KMS-11 (cell line): ENCODE measurements around the gene PACS1.

ENCODE experiments used
- H2AFZ ChIP-seq: fragments of 200-600 bp; sonication (generic); 2 replicates; pipeline ENCODE4 v1.6.1; 2016; ENCODE audit warnings: antibody characterized with exemption, mixed run types, low read depth
- H3K27ac ChIP-seq: fragments of 200-600 bp; sonication (generic); 2 replicates; pipeline ENCODE4 v1.6.1; 2016; ENCODE audit warnings: mild to moderate bottlenecking, mixed run types
- H3K27me3 ChIP-seq: fragments of 200-600 bp; sonication (generic); 2 replicates; pipeline ENCODE4 v1.6.1; 2017; ENCODE audit warnings: mild to moderate bottlenecking, low read depth, mixed run types, moderate library complexity; ENCODE audit not compliant: insufficient read depth
- H3K36me3 ChIP-seq: fragments of 200-600 bp; sonication (generic); 2 replicates; pipeline ENCODE4 v1.6.1; 2017; ENCODE audit warnings: mild to moderate bottlenecking, mixed run types; ENCODE audit not compliant: insufficient read depth
- H3K4me1 ChIP-seq: fragments of 200-600 bp; sonication (generic); 2 replicates; pipeline ENCODE4 v1.6.1; 2016; ENCODE audit warnings: mild to moderate bottlenecking, low read depth, mixed run types; ENCODE audit not compliant: poor library complexity, severe bottlenecking
- H3K4me2 ChIP-seq: fragments of 200-600 bp; sonication (generic); 2 replicates; pipeline ENCODE4 v1.7.0; 2016; ENCODE audit warnings: mild to moderate bottlenecking, mixed run types
- H3K4me3 ChIP-seq: fragments of 200-600 bp; sonication (generic); IDR thresholded peaks from 2 replicates; pipeline ENCODE4 v1.6.1; 2017; ENCODE audit warnings: low read depth, low read length, mixed read lengths; ENCODE audit not compliant: insufficient read depth
- H3K79me2 ChIP-seq: fragments of 200-600 bp; sonication (generic); 2 replicates; pipeline ENCODE4 v1.6.1; 2016; ENCODE audit warnings: low read depth, mixed run types; ENCODE audit not compliant: insufficient read depth
- H3K9ac ChIP-seq: fragments of 200-600 bp; sonication (generic); 2 replicates; pipeline ENCODE4 v1.6.1; 2016; ENCODE audit warnings: mild to moderate bottlenecking, mixed run types
- H4K20me1 ChIP-seq: fragments of 200-600 bp; sonication (generic); 2 replicates; pipeline ENCODE4 v1.6.1; 2016; ENCODE audit warnings: mild to moderate bottlenecking, mixed run types; ENCODE audit not compliant: insufficient read depth
- TF ChIP-seq, protein P1 (sequence below): fragments of 200-600 bp; sonication (generic); conservative IDR thresholded peaks from 2 replicates; pipeline ENCODE4 v1.6.1; 2017; ENCODE audit warnings: low read depth, mild to moderate bottlenecking, antibody characterized with exemption, low read length, moderate library complexity, mixed read lengths

The PACS1 gene

GRCh38 chr11:66159324-66159984 lies 89.4 kb downstream of the PACS1 start:
- H3K27ac ChIP-seq: no peak overlapping the region
- no peak overlapping the region for H3K9ac ChIP-seq
- H3K4me3 ChIP-seq: no peak overlapping the region
- peaks cover 8% of the 10 kb centered on the region; the same call in 1 of the 2 replicates for H3K79me2 ChIP-seq
- peaks cover 81% of the 10 kb centered on the region for H3K4me1 ChIP-seq
- TF ChIP-seq, protein P1, sequence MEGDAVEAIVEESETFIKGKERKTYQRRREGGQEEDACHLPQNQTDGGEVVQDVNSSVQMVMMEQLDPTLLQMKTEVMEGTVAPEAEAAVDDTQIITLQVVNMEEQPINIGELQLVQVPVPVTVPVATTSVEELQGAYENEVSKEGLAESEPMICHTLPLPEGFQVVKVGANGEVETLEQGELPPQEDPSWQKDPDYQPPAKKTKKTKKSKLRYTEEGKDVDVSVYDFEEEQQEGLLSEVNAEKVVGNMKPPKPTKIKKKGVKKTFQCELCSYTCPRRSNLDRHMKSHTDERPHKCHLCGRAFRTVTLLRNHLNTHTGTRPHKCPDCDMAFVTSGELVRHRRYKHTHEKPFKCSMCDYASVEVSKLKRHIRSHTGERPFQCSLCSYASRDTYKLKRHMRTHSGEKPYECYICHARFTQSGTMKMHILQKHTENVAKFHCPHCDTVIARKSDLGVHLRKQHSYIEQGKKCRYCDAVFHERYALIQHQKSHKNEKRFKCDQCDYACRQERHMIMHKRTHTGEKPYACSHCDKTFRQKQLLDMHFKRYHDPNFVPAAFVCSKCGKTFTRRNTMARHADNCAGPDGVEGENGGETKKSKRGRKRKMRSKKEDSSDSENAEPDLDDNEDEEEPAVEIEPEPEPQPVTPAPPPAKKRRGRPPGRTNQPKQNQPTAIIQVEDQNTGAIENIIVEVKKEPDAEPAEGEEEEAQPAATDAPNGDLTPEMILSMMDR: no peak
- no peak overlapping the region for H2AFZ ChIP-seq
- peak overlapping the region; percentile 46 for H3K4me2 ChIP-seq
- no peaks in the 10 kb centered on the region for H3K36me3 ChIP-seq
- H3K27me3 ChIP-seq: no peaks in the 10 kb centered on the region
- no peaks in the 10 kb centered on the region for H4K20me1 ChIP-seq

DNA sequence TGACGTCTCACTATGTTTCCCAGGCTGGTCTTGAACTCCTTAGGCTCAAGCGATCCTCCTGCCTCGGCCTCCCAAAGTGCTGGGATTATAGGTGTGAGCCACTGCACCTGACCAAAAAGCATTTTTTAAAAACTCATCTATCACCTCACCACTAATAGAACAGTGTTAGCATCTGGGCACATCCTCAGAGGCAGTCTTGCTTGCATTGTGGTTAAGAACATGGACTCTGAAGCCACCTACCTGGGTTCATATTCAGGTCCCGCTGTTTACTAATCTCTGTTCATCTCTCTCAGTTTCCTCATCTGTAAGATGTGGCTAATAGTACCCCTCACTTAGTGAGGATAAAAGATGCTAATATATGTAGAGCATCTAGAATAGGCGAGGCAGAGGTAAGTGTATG lies 90.6 kb downstream of the PACS1 start:
- peak overlapping the region; percentile 46; the same call in 1 of the 2 replicates for H3K4me2 ChIP-seq
- no peaks in the 10 kb centered on the region for H4K20me1 ChIP-seq
- peaks cover 76% of the 10 kb centered on the region for H3K4me1 ChIP-seq
- H3K9ac ChIP-seq: peak overlapping the region; percentile 6; the same call in 1 of the 2 replicates
- H2AFZ ChIP-seq: no peak overlapping the region
- H3K27me3 ChIP-seq: no peaks in the 10 kb centered on the region
- H3K4me3 ChIP-seq: no peak overlapping the region
- no peaks in the 10 kb centered on the region for H3K36me3 ChIP-seq
- TF ChIP-seq, protein P1: no peak
- H3K79me2 ChIP-seq: peaks cover 8% of the 10 kb centered on the region; the same call in 1 of the 2 replicates
- H3K27ac ChIP-seq: peak overlapping the region; percentile 55; the same call in 1 of the 2 replicates

- H3K27ac ChIP-seq: peak overlapping the region; percentile 36; the same call in 1 of the 2 replicates
- no peak overlapping the region for H3K4me3 ChIP-seq
- H4K20me1 ChIP-seq: no peaks in the 10 kb centered on the region
- no peak overlapping the region for H2AFZ ChIP-seq
- H3K4me1 ChIP-seq: peaks cover 51% of the 10 kb centered on the region
- no peaks in the 10 kb centered on the region for H3K36me3 ChIP-seq
- TF ChIP-seq, protein P1: no peak
- H3K4me2 ChIP-seq: peak overlapping the region; percentile 53
- no peaks in the 10 kb centered on the region; the same call in 1 of the 2 replicates for H3K79me2 ChIP-seq
- H3K9ac ChIP-seq: no peak overlapping the region
- no peaks in the 10 kb centered on the region for H3K27me3 ChIP-seq
Observed at GRCh38 chr11:66168289-66168688, 98.2 kb downstream of the PACS1 start.

- no peak overlapping the region for H3K27ac ChIP-seq
- H3K4me1 ChIP-seq: peaks cover 34% of the 10 kb centered on the region
- TF ChIP-seq, protein P1: no peak
- H3K9ac ChIP-seq: no peak overlapping the region
- no peak overlapping the region for H3K4me2 ChIP-seq
- H3K4me3 ChIP-seq: no peak overlapping the region
- no peaks in the 10 kb centered on the region for H4K20me1 ChIP-seq
- H2AFZ ChIP-seq: no peak overlapping the region
- H3K36me3 ChIP-seq: no peaks in the 10 kb centered on the region
- no peaks in the 10 kb centered on the region; the same call in 1 of the 2 replicates for H3K79me2 ChIP-seq
- H3K27me3 ChIP-seq: no peaks in the 10 kb centered on the region
Observed at GRCh38 chr11:66172146-66172545, 102.1 kb downstream of the PACS1 start.
